K562 (cell line): ENCODE results near the gene IMPG2. TPM values are rescaled to one million over a fixed set of nuclear protein-coding genes. Genes with fewer than 3 reads are reported as not detected.
A peak's percentile ranks its signal among the peaks of the same experiment; 100 is the strongest.

Experiments
- ATAC-seq: fragments of 200-7000 bp; cut with Tn5 transposase; 3 replicates; pipeline ENCODE4 v1.9.1; 2020; ENCODE audit warnings: moderate library complexity
- BruUV-seq: library from RNA; stranded (reverse); fragments of 400-500 nt; replicated peaks from 2 replicates; lab custom pipeline; 2021; lab: Mats Ljungman, UMichigan
- CTCF ChIA-PET: fragments of 300-600 bp; formaldehyde crosslinking; extraction: SDS; loops from one replicate; lab custom pipeline; 2021; ENCODE audit warnings: low intra/inter-chr PET ratio; lab: Yijun Ruan, JAX
- POLR2A ChIA-PET: fragments of 300-600, 350-650 bp; sonication (Branson Sonifier 250); formaldehyde crosslinking; extraction: SDS; loops from one replicate; lab custom pipeline; 2021; ENCODE audit warnings: antibody characterized with exemption, inconsistent platforms; lab: Yijun Ruan, JAX
- DNase-seq, 4 experiments: peaks; one replicate each; pipeline versions ENCODE4 v3.0.0 to v3.0.0-alpha.2; 2011 to 2018; ENCODE audit warnings: low spot score in 3 of 4, mixed read lengths in 3 of 4; ENCODE audit errors: extremely low read depth in 1 of 4
- FAIRE-seq: peaks from 2 replicates; lab custom pipeline; 2011; peaks lifted over from hg19 to GRCh38; lab: Jason Lieb, UNC
- H2AFZ ChIP-seq: 2 replicates; pipeline ENCODE4 v1.6.0; 2011; ENCODE audit warnings: low read depth, low read length, control low read depth, inconsistent platforms
- H3K27ac ChIP-seq: fragments of 200-600 bp; 3 replicates; pipeline ENCODE4 v1.8.0; 2011; ENCODE audit warnings: low read depth, mild to moderate bottlenecking, control low read depth, inconsistent platforms, low read length, moderate library complexity, mixed read lengths; ENCODE audit errors: extremely low read depth
- H3K27me3 ChIP-seq, 2 experiments: fragments of 300-600 bp in 1 of 2; 2 replicates in 1 of 2; 3 replicates in 1 of 2; pipeline versions ENCODE4 v1.6.0 to v1.8.0; 2011; ENCODE audit warnings: inconsistent platforms in 2 of 2, low read length in 2 of 2, mild to moderate bottlenecking in 1 of 2, mixed read lengths in 1 of 2, moderate library complexity in 1 of 2; ENCODE audit not compliant: control insufficient read depth in 2 of 2, insufficient read depth in 2 of 2
- H3K36me3 ChIP-seq: fragments of 300-600 bp; 3 replicates; pipeline ENCODE4 v1.8.0; 2011; ENCODE audit warnings: mild to moderate bottlenecking, low read length, inconsistent platforms; ENCODE audit not compliant: control insufficient read depth, insufficient read depth
- H3K4me1 ChIP-seq, 2 experiments: fragments of 200-600 bp in 1 of 2; replicated peaks in 1 of 2; 2 replicates in 1 of 2; 3 replicates in 1 of 2; pipeline versions ENCODE4 v1.5.1 to v1.8.0; 2011; ENCODE audit warnings: inconsistent platforms in 2 of 2, low read length in 2 of 2, mild to moderate bottlenecking in 1 of 2, mixed read lengths in 1 of 2, moderate library complexity in 1 of 2; ENCODE audit not compliant: control insufficient read depth in 2 of 2, insufficient read depth in 2 of 2
- H3K4me2 ChIP-seq: 2 replicates; pipeline ENCODE4 v1.6.1; 2011; ENCODE audit warnings: low read length, control low read depth, inconsistent platforms, mixed read lengths; ENCODE audit not compliant: insufficient read depth
- H3K4me3 ChIP-seq: fragments of 200-600 bp; sonication (generic), shearing (Covaris generic); 2 replicates; pipeline ENCODE4 v1.5.1; 2016; ENCODE audit warnings: control low read depth, inconsistent platforms
- H3K79me2 ChIP-seq: fragments of 200-600 bp; 3 replicates; pipeline ENCODE4 v1.8.0; 2011; ENCODE audit warnings: low read length, inconsistent platforms; ENCODE audit not compliant: control insufficient read depth, insufficient read depth
- H3K9ac ChIP-seq, 2 experiments: 2 replicates each; pipeline versions ENCODE4 v1.6.0 to v1.6.1; 2011; ENCODE audit warnings: low read depth in 2 of 2, low read length in 2 of 2, control low read depth in 1 of 2, inconsistent platforms in 1 of 2, mild to moderate bottlenecking in 1 of 2, mixed read lengths in 1 of 2; ENCODE audit not compliant: insufficient read depth in 1 of 2
- H3K9me1 ChIP-seq: one replicate; pipeline ENCODE4 v1.6.0; 2011; ENCODE audit warnings: inconsistent platforms, mild to moderate bottlenecking, low read length, moderate library complexity; ENCODE audit not compliant: control insufficient read depth, insufficient read depth
- H3K9me3 ChIP-seq: replicated peaks from 2 replicates; pipeline ENCODE4 v1.5.1; 2011; ENCODE audit warnings: low read depth, low read length, inconsistent platforms; ENCODE audit not compliant: control insufficient read depth, insufficient read depth
- H4K20me1 ChIP-seq: replicated peaks from 2 replicates; pipeline ENCODE4 v1.6.1; 2011; ENCODE audit warnings: low read length, inconsistent platforms, mixed read lengths; ENCODE audit not compliant: control insufficient read depth, insufficient read depth
- C11orf30 ChIP-seq: fragments of 450-650 bp; IDR thresholded peaks from 2 replicates; pipeline ENCODE4 v1.6.1; 2016; ENCODE audit warnings: low read depth, mild to moderate bottlenecking
- CLOCK ChIP-seq: fragments of 250-450 bp; sonication (Bioruptor Pico); IDR thresholded peaks from 2 replicates; pipeline ENCODE4 v1.4.0; 2020; ENCODE audit warnings: mild to moderate bottlenecking, moderate library complexity, borderline replicate concordance
- GTF2F1 ChIP-seq: IDR thresholded peaks from 2 replicates; pipeline ENCODE4 v1.6.1; 2011; ENCODE audit warnings: low read depth, low read length, improper control_type of control experiment
- MEIS2 ChIP-seq: fragments of 450-650 bp; IDR thresholded peaks from 2 replicates; pipeline ENCODE4 v1.6.1; 2014; ENCODE audit warnings: mild to moderate bottlenecking; ENCODE audit not compliant: partially characterized antibody
- POLR3A ChIP-seq: IDR thresholded peaks from 2 replicates; pipeline ENCODE4 v1.6.1; 2011; ENCODE audit warnings: borderline replicate concordance, mild to moderate bottlenecking, moderate library complexity; ENCODE audit not compliant: insufficient read length, insufficient read depth; ENCODE audit errors: extremely low read depth
- SNRNP70 ChIP-seq: fragments of 200-400 bp; formaldehyde crosslinking; optimal IDR thresholded peaks from 2 replicates; pipeline ENCODE3; 2017; ENCODE audit warnings: low read depth, low read length
- SUPT5H ChIP-seq: fragments of 450-650 bp; IDR thresholded peaks from 2 replicates; pipeline ENCODE4 v1.6.1; 2016
- TAL1 ChIP-seq: fragments of 450-650 bp; IDR thresholded peaks from 2 replicates; pipeline ENCODE4 v1.6.1; 2016; ENCODE audit warnings: mild to moderate bottlenecking
- TBP ChIP-seq: optimal IDR thresholded peaks from 2 replicates; pipeline ENCODE3; 2011; ENCODE audit warnings: low read depth, low read length, improper control_type of control experiment
- TSC22D4 ChIP-seq: fragments of 450-650 bp; IDR thresholded peaks from 2 replicates; pipeline ENCODE4 v1.6.1; 2016; ENCODE audit warnings: missing genetic modification characterization, missing biosample characterization, control low read depth
- ZBTB9 ChIP-seq: fragments of 450-650 bp; formaldehyde crosslinking; IDR thresholded peaks from 2 replicates; pipeline ENCODE4 v1.4.0; 2020; ENCODE audit warnings: mild to moderate bottlenecking, moderate library complexity
- ZNF644 ChIP-seq: fragments of 200-800 bp; sonication (Bioruptor generic); IDR thresholded peaks from 2 replicates; pipeline ENCODE4 v1.6.1; 2016; ENCODE audit warnings: low read depth, missing genetic modification characterization, missing compliant biosample characterization
- ZNF75A ChIP-seq: fragments of 450-650 bp; formaldehyde crosslinking; IDR thresholded peaks from 2 replicates; pipeline ENCODE4 v1.4.0; 2020; ENCODE audit warnings: mild to moderate bottlenecking
- WGBS: fragments of 100-300 bp; shearing (Covaris generic); methylation state at CpG from one replicate; pipeline ENCODE4 v1.1.6; 2016; ENCODE audit warnings: low coverage, mixed read lengths; ENCODE audit not compliant: insufficient coverage; ENCODE audit errors: missing lambda C conversion rate; 5-methylcytosine and 5-hydroxymethylcytosine counted together
- in situ Hi-C: fragments of 300-500 bp; cut with MboI; formaldehyde crosslinking; loops from 4 replicates; pipeline ENCODE4 v1.15.0; 2018; ENCODE audit warnings: inconsistent platforms, mixed read lengths
- intact Hi-C: fragments of 100-400 bp; cut with micrococcal nuclease; formaldehyde crosslinking; loops from 2 replicates; pipeline ENCODE4 v1.14.2; 2022
- polyA plus RNA-seq, 8 experiments: library from polyadenylated mRNA; depleted of rRNA in 4 of 8; stranded (reverse) in 5 of 8; unstranded in 3 of 8; fragments of >200 nt; fragmentation: Nextera tagmentation in 2 of 8; fragmentation: Illumina TruSeq in 1 of 8; extraction: Ambion mirVana in 2 of 8; extraction: Trizol in 1 of 8; gene quantifications; 2 replicates each; pipeline versions ENCODE4 v1.2.1 to v1.2.3, GENCODE V29; 2011 to 2014; ENCODE audit warnings: inconsistent platforms in 1 of 8, missing spikeins in 1 of 8
- total RNA-seq, 7 experiments: library from RNA; depleted of rRNA in 6 of 7; stranded (reverse); fragments of >200 nt in 6 of 7; fragmentation: Illumina TruSeq in 2 of 7; extraction: Trizol in 2 of 7; gene quantifications; 2 replicates each; pipeline versions ENCODE4 v1.2.1 to v1.2.3, GENCODE V29; 2011 to 2021; ENCODE audit warnings: low replicate concordance in 1 of 7

Gene IMPG2
- total and polyA plus RNA-seq, 9 of the 15 experiments (the other 6 are each of a cell fraction or from before 2014, with no cell fraction given): 0.04 to 0.36 (median 0.09) TPM

- TF ChIP-seq CLOCK (no peak), TSC22D4 (no peak), ZNF75A (CRISPR knock-in tag) (no peak), C11orf30 (no peak), ZBTB9 (CRISPR knock-in tag) (no peak)
- TF ChIP-seq, all 486 proteins: peak for 0
These were observed 117.0 kb downstream of the IMPG2 start (continued) for GRCh38 chr3:101203411-101203810.

DNA sequence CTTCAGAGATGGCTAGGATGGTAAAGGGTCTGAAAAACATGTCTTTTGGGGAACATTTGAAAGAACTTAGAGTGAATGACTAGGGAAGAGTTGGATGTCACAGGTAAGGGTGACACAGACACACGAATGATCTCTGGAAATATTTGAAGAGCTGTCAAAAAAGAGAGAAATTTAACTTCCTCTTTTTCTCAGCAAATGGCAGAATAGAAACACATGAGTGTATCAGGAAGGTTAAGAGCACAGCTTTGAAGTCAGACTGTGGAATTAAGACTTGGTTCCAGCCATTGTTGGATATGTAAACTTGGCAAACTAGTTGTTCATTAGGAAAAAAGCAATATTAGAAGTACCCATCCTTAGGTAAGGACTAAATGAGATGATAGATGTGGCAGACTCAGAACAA is 117.7 kb downstream of the IMPG2 start:
- CTCF ChIA-PET: no interaction called here
- intact Hi-C loops (no loop called here), in situ Hi-C loops (no loop called here)
- H3K9ac ChIP-seq: no peak overlapping the region
- H2AFZ ChIP-seq: no peak overlapping the region
- POLR2A ChIA-PET: no interaction called here
- no peak overlapping the region for H3K4me2 ChIP-seq
- no peaks in the 10 kb centered on the region for H3K27me3 ChIP-seq
- H4K20me1 ChIP-seq: no peaks in the 10 kb centered on the region
- no peaks in the 10 kb centered on the region; a peak in 1 of 5 replicates for H3K4me1 ChIP-seq
- 0% methylated on average over 1 of the region's 1 CpG for WGBS
- H3K9me3 ChIP-seq: no peaks in the 10 kb centered on the region
- H3K4me3 ChIP-seq: no peak overlapping the region
- ATAC-seq (no peak), FAIRE-seq (no peak), DNase-seq (no peak)
- no peaks in the 10 kb centered on the region for H3K36me3 ChIP-seq
- BruUV-seq: no TSS peak
- H3K79me2 ChIP-seq: no peaks in the 10 kb centered on the region
- TF ChIP-seq GTF2F1 (no peak), ZNF644 (no peak), TAL1 (no peak), POLR3A (no peak), SNRNP70 (no peak), SUPT5H (no peak), TBP (no peak), MEIS2 (peak; percentile 8)
- TF ChIP-seq, all 486 proteins: peak for 1
- H3K27ac ChIP-seq: no peak overlapping the region
- no peaks in the 10 kb centered on the region for H3K9me1 ChIP-seq
